GM13976 (cell line): Measurements from ENCODE around the gene DOCK4.

Experiments
- DNase-seq: peaks from one replicate; pipeline ENCODE4 v3.0.0; 2012; ENCODE audit warnings: low spot score
- CTCF ChIP-seq: IDR thresholded peaks from 2 replicates; pipeline ENCODE4 v1.5.1; 2012; ENCODE audit warnings: borderline replicate concordance, mild to moderate bottlenecking; ENCODE audit not compliant: insufficient read depth; ENCODE audit errors: extremely low read depth, missing control alignments, control extremely low read depth
- in situ Hi-C: fragments of 300-500 bp; cut with MboI; formaldehyde crosslinking; loops from one replicate; pipeline ENCODE4 v1.12.0; 2022; ENCODE audit warnings: low sequenced_read_pairs, mixed read lengths, inconsistent platforms; ENCODE audit not compliant: unreplicated experiment

Gene DOCK4

GRCh38 chr7:112202816-112203215 is 3.4 kb downstream of the DOCK4 start:
- TF ChIP-seq CTCF: no peak
- DNase-seq: no peak
- in situ Hi-C loops: no loop called here

GRCh38 chr7:112201839-112202238 is 4.4 kb downstream of the DOCK4 start:
- in situ Hi-C loops: no loop called here
- no peak for TF ChIP-seq CTCF
- no peak for DNase-seq

GRCh38 chr7:112201411-112201810 is 4.8 kb downstream of the DOCK4 start:
- no peak for TF ChIP-seq CTCF
- DNase-seq: no peak
- in situ Hi-C loops: no loop called here

GRCh38 chr7:112199672-112200071 is 6.5 kb downstream of the DOCK4 start:
- in situ Hi-C loops: no loop called here
- DNase-seq: no peak
- TF ChIP-seq CTCF: no peak

- no peak for TF ChIP-seq CTCF
- in situ Hi-C loops: no loop called here
- no peak for DNase-seq
These were observed 7.1 kb downstream of the DOCK4 start for GRCh38 chr7:112199035-112199655.

- DNase-seq: no peak
- no peak for TF ChIP-seq CTCF
- in situ Hi-C loops: no loop called here
These were observed 8.9 kb downstream of the DOCK4 start for GRCh38 chr7:112197322-112197721.
